ENCODE measurements around the gene STXBP6.

The STXBP6 gene

DNA sequence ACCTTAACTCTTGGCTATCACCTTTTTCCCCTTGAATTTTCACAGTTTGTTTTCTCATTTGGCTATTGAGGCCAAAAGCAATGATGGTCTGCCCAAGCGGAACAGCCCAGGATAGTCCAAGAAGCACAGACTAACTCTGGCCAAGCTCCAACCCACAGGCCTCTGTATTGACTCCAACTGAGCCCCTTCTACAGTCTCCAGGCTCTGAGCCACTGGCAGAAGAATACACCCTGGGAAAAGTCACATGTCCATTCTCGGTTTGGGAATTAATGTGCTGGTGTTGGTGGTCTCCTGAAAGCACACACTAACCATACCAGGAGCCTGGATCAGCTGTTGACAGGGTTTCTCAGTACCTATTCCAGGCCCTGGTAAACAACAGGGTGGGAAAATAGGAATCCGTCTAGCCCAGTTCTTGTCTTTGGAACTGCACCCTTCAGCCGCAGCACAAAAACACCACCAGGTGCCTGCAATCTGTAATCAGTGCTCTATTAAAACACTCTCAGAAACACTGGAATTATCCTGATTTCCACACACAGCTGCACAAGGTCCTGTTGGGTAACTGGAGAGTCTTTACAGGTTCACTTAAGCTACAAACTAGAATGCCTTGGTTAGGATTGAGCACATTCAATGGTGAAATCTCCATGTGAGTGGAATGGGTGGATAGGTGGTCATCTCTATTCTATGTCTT, 63.6 kb downstream of the STXBP6 start:
- no peak for DNase-seq

DNA sequence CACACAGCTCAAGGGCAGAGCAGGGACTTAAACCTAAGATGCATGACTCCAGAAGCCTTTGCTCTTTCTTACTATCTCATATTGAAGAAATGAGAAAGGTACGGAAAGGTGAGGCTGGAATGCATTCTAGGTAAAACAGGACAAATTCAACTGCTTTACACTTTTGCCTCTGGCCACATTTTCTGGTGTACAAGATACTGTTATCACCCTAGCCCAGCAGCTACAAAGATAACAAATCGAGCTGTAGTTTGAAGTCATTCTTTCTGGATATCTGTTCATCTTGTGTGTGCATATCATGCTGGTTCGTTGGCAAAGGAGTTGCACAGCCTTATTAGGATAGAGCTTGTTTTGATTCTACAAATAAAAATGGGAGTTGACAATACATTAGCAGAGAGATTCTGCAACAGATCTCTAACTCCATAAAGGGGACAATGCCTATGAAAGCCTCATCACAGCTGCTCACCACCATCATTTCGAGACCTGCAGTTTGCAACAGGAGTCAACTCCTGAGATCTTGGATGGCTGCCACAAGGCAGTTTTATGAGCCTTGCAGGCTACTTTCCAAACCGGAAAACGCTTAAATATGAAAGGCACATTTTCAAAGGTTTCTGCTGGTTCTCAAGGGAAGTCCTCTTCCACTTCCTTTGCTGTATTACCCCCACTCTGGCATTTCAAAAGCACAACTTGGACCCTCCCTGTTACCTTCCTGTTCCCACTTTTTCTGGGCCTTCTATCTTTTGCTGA, 64.9 kb downstream of the STXBP6 start:
- no peak overlapping the region for H3K9ac ChIP-seq (ENCODE audit: low read length)
- H3K18ac ChIP-seq (ENCODE audit: low read length), result no peak overlapping the region
- no peaks in the 10 kb centered on the region for H3K27me3 ChIP-seq (ENCODE audit: insufficient read depth, low read length, poor library complexity)
- no peak overlapping the region for H3K4me3 ChIP-seq (ENCODE audit: low read length)
- no peak overlapping the region for H2BK5ac ChIP-seq (ENCODE audit: low read length)
- no peak overlapping the region for H3K4ac ChIP-seq (ENCODE audit: low read depth, low read length)
- WGBS (ENCODE audit: extremely low coverage, insufficient coverage, low lambda C conversion rate), result no CpG with 5 or more reads among the region's 6 CpGs
- H4K5ac ChIP-seq (ENCODE audit: low read length), result no peak overlapping the region
- H3K4me1 ChIP-seq (ENCODE audit: control insufficient read depth, low read depth, low read length), result no peaks in the 10 kb centered on the region
- H3K27ac ChIP-seq (ENCODE audit: low read depth, low read length), result no peak overlapping the region
- no peak overlapping the region for H2AK5ac ChIP-seq (ENCODE audit: low read length)
- no peaks in the 10 kb centered on the region for H3K36me3 ChIP-seq (ENCODE audit: control insufficient read depth, insufficient read depth, low read length)
- no peak overlapping the region for H2BK15ac ChIP-seq (replicated peaks; ENCODE audit: low read depth)
- H3K4me2 ChIP-seq (ENCODE audit: low read length), result no peak overlapping the region
- H4K8ac ChIP-seq (ENCODE audit: low read depth, low read length), result no peak overlapping the region
- H3K79me1 ChIP-seq (ENCODE audit: low read length), result no peaks in the 10 kb centered on the region
- DNase-seq, result no peak
- H3K79me2 ChIP-seq (ENCODE audit: control insufficient read depth, insufficient read depth, low read length), result no peaks in the 10 kb centered on the region
- H3K56ac ChIP-seq (ENCODE audit: low read length), result no peak overlapping the region
- H3K23ac ChIP-seq (ENCODE audit: low read length), result no peak overlapping the region
- H2BK120ac ChIP-seq (ENCODE audit: low read depth, low read length), result no peak overlapping the region

More for the DNA sequence above, 63.6 kb downstream of the STXBP6 start:
- H3K56ac ChIP-seq (ENCODE audit: low read length), result no peak overlapping the region
- H3K79me2 ChIP-seq (ENCODE audit: control insufficient read depth, insufficient read depth, low read length), result no peaks in the 10 kb centered on the region
- H3K27me3 ChIP-seq (ENCODE audit: insufficient read depth, low read length, poor library complexity), result no peaks in the 10 kb centered on the region
- no peak overlapping the region for H4K8ac ChIP-seq (ENCODE audit: low read depth, low read length)
- H3K9ac ChIP-seq (ENCODE audit: low read length), result no peak overlapping the region
- no peak overlapping the region for H3K23ac ChIP-seq (ENCODE audit: low read length)
- no peak overlapping the region for H2BK120ac ChIP-seq (ENCODE audit: low read depth, low read length)
- H3K79me1 ChIP-seq (ENCODE audit: low read length), result no peaks in the 10 kb centered on the region
- H4K5ac ChIP-seq (ENCODE audit: low read length), result no peak overlapping the region
- H3K4me1 ChIP-seq (ENCODE audit: control insufficient read depth, low read depth, low read length), result no peaks in the 10 kb centered on the region
- WGBS (ENCODE audit: extremely low coverage, insufficient coverage, low lambda C conversion rate), result no CpG with 5 or more reads among the region's 4 CpGs
- no peak overlapping the region for H2BK15ac ChIP-seq (replicated peaks; ENCODE audit: low read depth)
- H2BK5ac ChIP-seq (ENCODE audit: low read length), result no peak overlapping the region
- no peak overlapping the region for H2AK5ac ChIP-seq (ENCODE audit: low read length)
- H3K27ac ChIP-seq (ENCODE audit: low read depth, low read length), result no peak overlapping the region
- no peaks in the 10 kb centered on the region for H3K36me3 ChIP-seq (ENCODE audit: control insufficient read depth, insufficient read depth, low read length)
- no peak overlapping the region for H3K18ac ChIP-seq (ENCODE audit: low read length)
- H3K4ac ChIP-seq (ENCODE audit: low read depth, low read length), result no peak overlapping the region
- H3K4me3 ChIP-seq (ENCODE audit: low read length), result no peak overlapping the region
- no peak overlapping the region for H3K4me2 ChIP-seq (ENCODE audit: low read length)

DNA sequence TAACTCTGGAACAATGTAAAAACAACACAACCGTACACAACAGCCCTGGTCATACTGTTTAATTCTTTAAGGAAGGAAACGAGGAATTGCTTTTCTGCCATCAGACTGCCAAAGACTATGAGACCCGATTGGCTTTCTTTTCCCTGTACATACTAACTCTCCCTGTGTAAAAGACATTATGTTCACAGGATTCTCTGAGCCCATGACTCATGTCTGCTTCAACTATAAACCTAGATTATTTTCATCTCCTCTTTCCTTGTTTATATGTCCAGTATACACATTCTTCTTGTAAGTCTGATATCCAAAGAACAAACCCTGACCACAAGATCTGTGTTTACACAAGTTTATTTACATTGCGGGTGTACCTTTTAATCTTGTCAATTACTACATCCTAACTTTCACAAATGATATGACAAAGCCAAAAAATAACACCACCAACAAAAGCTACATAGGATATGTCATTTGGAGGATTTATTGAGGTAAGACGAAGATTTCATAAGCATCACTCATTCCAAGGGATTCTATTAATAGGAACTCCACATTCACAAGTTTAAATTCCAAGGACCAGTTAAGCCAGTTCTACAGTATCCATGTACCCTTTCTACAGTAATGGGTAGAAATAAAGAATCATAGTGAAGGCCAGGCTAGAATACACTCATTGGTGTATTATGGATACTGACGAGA, 67.3 kb downstream of the STXBP6 start:
- Histone ChIP-seq H3K56ac (ENCODE audit: low read length) (no peak overlapping the region), H3K4me1 (ENCODE audit: control insufficient read depth, low read depth, low read length) (no peaks in the 10 kb centered on the region), H3K18ac (ENCODE audit: low read length) (no peak overlapping the region), H2BK120ac (ENCODE audit: low read depth, low read length) (no peak overlapping the region), H2BK5ac (ENCODE audit: low read length) (no peak overlapping the region), H3K9ac (ENCODE audit: low read length) (no peak overlapping the region), H3K4ac (ENCODE audit: low read depth, low read length) (no peak overlapping the region), H3K4me2 (ENCODE audit: low read length) (no peak overlapping the region), H2AK5ac (ENCODE audit: low read length) (no peak overlapping the region), H3K36me3 (ENCODE audit: control insufficient read depth, insufficient read depth, low read length) (no peaks in the 10 kb centered on the region), H3K79me2 (ENCODE audit: control insufficient read depth, insufficient read depth, low read length) (no peaks in the 10 kb centered on the region), H3K23ac (ENCODE audit: low read length) (no peak overlapping the region), H3K79me1 (ENCODE audit: low read length) (no peaks in the 10 kb centered on the region), H4K8ac (ENCODE audit: low read depth, low read length) (no peak overlapping the region), H4K5ac (ENCODE audit: low read length) (no peak overlapping the region), H2BK15ac (replicated peaks; ENCODE audit: low read depth) (no peak overlapping the region), H3K4me3 (ENCODE audit: low read length) (no peak overlapping the region), H3K27me3 (ENCODE audit: insufficient read depth, low read length, poor library complexity) (no peaks in the 10 kb centered on the region), H3K27ac (ENCODE audit: low read depth, low read length) (no peak overlapping the region)
- no peak for DNase-seq
- WGBS (ENCODE audit: extremely low coverage, insufficient coverage, low lambda C conversion rate), result no CpG with 5 or more reads among the region's 6 CpGs

DNA sequence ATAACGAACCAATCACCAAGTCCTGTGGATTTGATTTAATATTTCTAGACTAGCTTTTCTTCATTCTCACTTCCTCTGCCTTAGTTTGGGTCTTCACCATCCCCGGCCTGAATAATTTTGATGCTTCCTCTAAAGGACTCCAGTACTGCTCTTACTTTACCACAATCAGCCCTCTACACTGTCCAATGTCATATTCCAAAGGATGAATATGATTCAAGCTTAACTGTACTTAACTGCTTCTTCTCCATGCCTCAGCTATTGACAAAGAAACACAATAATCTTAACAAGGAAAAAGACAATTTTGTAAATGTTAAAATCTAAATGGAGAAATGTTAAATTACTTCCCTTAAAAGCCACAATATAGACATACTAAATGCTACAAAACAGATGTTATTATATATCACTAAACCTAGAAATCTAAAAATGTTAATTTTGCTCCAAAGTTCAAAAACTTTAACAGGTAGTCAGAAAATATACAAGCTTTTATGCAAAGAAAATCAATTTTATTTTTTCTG, 70.2 kb downstream of the STXBP6 start:
- H3K9ac ChIP-seq (ENCODE audit: low read length), result no peak overlapping the region

DNA sequence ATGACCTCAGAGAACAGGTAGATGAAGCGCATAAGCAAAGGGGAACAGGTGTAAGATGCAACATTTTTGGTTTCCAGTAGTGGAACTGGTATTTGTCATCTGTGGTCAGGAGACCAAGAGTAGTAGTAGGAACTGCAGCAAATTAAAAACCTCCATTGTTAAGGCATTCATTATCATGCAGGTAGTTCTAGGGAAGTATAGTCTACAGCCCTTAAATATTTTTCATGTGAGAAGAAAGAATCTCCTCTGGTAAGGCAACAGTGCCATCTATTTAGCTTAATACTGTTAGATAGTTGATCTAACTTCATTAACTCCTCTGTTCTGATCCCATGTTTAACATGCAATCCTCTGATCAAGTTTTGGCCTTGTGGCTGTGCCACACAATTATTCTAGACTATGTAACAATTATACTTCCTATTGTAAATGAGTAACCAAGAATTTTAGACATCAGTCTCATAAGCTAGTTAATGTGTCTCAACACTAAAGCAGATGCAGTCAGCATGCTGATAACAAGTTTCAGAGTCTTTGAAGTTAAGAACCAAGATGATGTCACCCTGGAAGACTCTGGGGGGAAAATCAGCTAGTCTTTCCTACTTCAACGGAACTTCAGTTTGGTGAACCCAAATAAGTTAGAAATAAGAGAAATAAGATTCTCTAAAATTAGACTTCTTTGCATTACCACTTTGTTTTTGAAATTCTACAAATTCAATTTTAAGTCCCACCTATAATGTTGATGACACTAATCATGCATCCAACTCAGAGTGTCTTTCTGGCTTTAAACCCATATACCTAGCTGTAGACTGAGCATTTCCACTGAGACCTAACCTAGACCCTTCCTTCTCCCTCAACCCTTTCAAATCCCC, 70.9 kb downstream of the STXBP6 start:
- no peak overlapping the region for H2BK120ac ChIP-seq (ENCODE audit: low read depth, low read length)
- no peak overlapping the region for H3K4me2 ChIP-seq (ENCODE audit: low read length)
- H2AK5ac ChIP-seq (ENCODE audit: low read length), result no peak overlapping the region
- peak; percentile 52 for DNase-seq
- H3K56ac ChIP-seq (ENCODE audit: low read length), result no peak overlapping the region
- no peak overlapping the region for H3K9ac ChIP-seq (ENCODE audit: low read length)
- H3K27me3 ChIP-seq (ENCODE audit: insufficient read depth, low read length, poor library complexity), result no peaks in the 10 kb centered on the region
- H3K79me2 ChIP-seq (ENCODE audit: control insufficient read depth, insufficient read depth, low read length), result no peaks in the 10 kb centered on the region
- no peak overlapping the region for H4K5ac ChIP-seq (ENCODE audit: low read length)
- H3K18ac ChIP-seq (ENCODE audit: low read length), result no peak overlapping the region
- no peak overlapping the region for H2BK5ac ChIP-seq (ENCODE audit: low read length)
- no peaks in the 10 kb centered on the region for H3K36me3 ChIP-seq (ENCODE audit: control insufficient read depth, insufficient read depth, low read length)
- no peak overlapping the region for H4K8ac ChIP-seq (ENCODE audit: low read depth, low read length)
- no peak overlapping the region for H3K27ac ChIP-seq (ENCODE audit: low read depth, low read length)
- WGBS (ENCODE audit: extremely low coverage, insufficient coverage, low lambda C conversion rate), result no CpG with 5 or more reads among the region's 2 CpGs
- no peak overlapping the region for H3K4me3 ChIP-seq (ENCODE audit: low read length)
- no peaks in the 10 kb centered on the region for H3K79me1 ChIP-seq (ENCODE audit: low read length)
- H3K4me1 ChIP-seq (ENCODE audit: control insufficient read depth, low read depth, low read length), result no peaks in the 10 kb centered on the region
- H2BK15ac ChIP-seq (replicated peaks; ENCODE audit: low read depth), result no peak overlapping the region
- H3K23ac ChIP-seq (ENCODE audit: low read length), result no peak overlapping the region
- no peak overlapping the region for H3K4ac ChIP-seq (ENCODE audit: low read depth, low read length)

More for the DNA sequence above, 70.2 kb downstream of the STXBP6 start:
- DNase-seq, result no peak
- no peaks in the 10 kb centered on the region for H3K27me3 ChIP-seq (ENCODE audit: insufficient read depth, low read length, poor library complexity)
- H3K18ac ChIP-seq (ENCODE audit: low read length), result no peak overlapping the region
- H4K5ac ChIP-seq (ENCODE audit: low read length), result no peak overlapping the region
- H3K79me2 ChIP-seq (ENCODE audit: control insufficient read depth, insufficient read depth, low read length), result no peaks in the 10 kb centered on the region
- no peaks in the 10 kb centered on the region for H3K4me1 ChIP-seq (ENCODE audit: control insufficient read depth, low read depth, low read length)
- H2BK120ac ChIP-seq (ENCODE audit: low read depth, low read length), result no peak overlapping the region
- no peak overlapping the region for H3K56ac ChIP-seq (ENCODE audit: low read length)
- H3K4ac ChIP-seq (ENCODE audit: low read depth, low read length), result no peak overlapping the region
- H3K23ac ChIP-seq (ENCODE audit: low read length), result no peak overlapping the region
- H3K36me3 ChIP-seq (ENCODE audit: control insufficient read depth, insufficient read depth, low read length), result no peaks in the 10 kb centered on the region
- no peak overlapping the region for H2BK15ac ChIP-seq (replicated peaks; ENCODE audit: low read depth)
- no CpG with 5 or more reads among the region's 2 CpGs for WGBS (ENCODE audit: extremely low coverage, insufficient coverage, low lambda C conversion rate)
- H2AK5ac ChIP-seq (ENCODE audit: low read length), result no peak overlapping the region
- no peak overlapping the region for H4K8ac ChIP-seq (ENCODE audit: low read depth, low read length)
- H3K79me1 ChIP-seq (ENCODE audit: low read length), result no peaks in the 10 kb centered on the region
- H3K4me3 ChIP-seq (ENCODE audit: low read length), result no peak overlapping the region
- no peak overlapping the region for H3K27ac ChIP-seq (ENCODE audit: low read depth, low read length)
- H2BK5ac ChIP-seq (ENCODE audit: low read length), result no peak overlapping the region
- H3K4me2 ChIP-seq (ENCODE audit: low read length), result no peak overlapping the region

Data from mesendoderm (in vitro differentiated cells).